ENCODE results near the gene NKTR.

The NKTR gene

DNA sequence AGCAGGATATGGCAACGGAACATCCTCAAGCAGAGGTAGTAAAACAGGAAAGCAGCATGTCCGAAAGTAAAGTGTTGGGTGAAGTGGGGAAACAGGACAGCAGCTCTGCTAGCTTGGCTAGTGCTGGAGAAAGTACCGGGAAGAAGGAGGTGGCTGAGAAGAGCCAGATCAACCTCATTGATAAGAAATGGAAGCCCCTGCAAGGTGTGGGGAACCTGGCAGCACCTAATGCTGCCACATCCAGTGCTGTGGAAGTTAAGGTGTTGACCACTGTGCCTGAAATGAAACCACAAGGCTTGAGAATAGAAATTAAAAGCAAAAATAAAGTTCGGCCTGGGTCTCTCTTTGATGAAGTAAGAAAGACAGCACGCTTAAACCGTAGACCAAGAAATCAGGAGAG, 38.7 kb downstream of the NKTR start:
- no peak overlapping the region for H3K27ac ChIP-seq
- no peak for TF ChIP-seq ZFX (IDR thresholded peaks at IDR 0.05; ENCODE audit: borderline replicate concordance)
- no peak for TF ChIP-seq CTCF (IDR thresholded peaks at IDR 0.05)

DNA sequence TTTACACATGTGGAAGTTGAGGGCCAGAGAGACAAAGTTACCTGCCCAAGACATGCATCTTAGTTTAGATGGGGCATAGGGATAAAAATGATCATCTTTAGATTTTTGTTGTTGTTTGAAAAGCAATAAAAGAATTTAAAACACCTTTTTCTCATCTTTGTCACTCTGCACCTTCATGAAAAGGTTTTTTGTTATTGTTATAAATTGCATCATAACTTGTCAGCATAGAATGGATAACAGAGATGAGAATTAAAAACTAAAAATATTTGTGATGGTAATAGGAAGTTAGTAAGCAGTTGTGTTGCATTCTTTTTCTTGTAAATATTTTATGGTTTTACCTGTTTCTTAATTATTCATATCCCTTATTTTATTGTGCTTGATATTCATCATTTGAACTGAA, 39.6 kb downstream of the NKTR start:
- no peak overlapping the region for H3K27ac ChIP-seq
- TF ChIP-seq CTCF (IDR thresholded peaks at IDR 0.05) (no peak), ZFX (IDR thresholded peaks at IDR 0.05; ENCODE audit: borderline replicate concordance) (no peak)

DNA sequence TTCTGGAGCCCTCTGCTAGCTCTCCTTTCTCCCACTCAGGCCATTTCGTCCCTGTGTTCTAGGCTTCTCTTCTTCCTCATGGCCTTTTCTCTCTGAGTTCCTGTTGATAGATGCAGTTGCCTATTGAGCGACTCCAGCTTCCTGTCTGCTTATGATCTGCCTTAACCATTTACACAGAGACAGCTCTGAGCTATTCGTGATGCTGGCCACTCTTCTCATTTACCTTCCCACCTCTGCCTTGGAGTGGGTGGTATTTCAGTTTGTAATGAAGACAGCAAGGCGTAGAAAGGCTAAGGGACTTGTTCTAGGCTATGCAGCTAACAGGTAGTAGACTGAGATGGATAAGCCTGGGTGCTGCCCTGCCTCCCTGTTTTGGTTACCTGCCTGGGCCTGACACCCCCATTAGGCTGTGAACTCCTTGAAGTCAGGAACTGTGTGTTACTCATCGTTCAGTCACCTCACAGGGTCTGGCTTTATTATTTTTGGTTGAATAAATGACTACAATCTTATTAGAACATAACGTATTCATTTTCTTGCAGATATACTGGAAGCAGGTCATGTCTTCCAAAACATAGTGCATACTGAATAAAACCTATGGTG, 40.4 kb downstream of the NKTR start:
- no peak for TF ChIP-seq CTCF (IDR thresholded peaks at IDR 0.05)
- TF ChIP-seq ZFX (IDR thresholded peaks at IDR 0.05; ENCODE audit: borderline replicate concordance), result no peak
- H3K27ac ChIP-seq, result no peak overlapping the region

DNA sequence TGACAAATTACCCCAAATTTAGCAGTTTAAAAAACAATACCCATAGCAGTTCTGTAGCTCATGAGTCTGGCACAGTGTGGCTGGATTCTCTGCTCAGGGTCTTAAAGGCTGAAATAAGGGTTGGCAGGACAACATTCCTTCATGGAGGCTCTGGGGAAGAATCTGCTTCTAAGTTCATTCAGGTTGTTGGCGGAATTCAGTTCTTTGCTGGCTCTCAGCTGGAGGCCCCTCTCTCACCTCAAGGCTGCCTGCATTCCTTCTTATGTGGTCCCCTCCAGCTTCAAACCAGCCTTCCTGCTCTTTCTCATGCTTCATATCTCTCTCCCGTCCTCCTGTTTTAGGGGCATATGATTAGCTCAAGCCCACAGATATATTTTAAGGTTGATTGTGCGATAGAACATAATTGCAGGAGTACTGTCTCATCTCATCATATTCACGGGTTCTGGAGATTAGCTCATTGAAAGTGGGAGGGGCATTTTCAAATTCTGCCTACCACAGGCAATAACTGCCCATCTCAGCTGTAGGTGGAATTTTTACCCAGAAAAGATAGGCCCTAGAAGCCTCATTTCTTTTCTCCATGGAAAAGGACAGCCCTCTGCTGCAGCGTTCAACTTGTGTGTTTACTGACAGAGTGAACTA, 47.5 kb downstream of the NKTR start:
- no peak overlapping the region for H3K27ac ChIP-seq
- TF ChIP-seq ZFX (IDR thresholded peaks at IDR 0.05; ENCODE audit: borderline replicate concordance) (no peak), CTCF (IDR thresholded peaks at IDR 0.05) (no peak)

DNA sequence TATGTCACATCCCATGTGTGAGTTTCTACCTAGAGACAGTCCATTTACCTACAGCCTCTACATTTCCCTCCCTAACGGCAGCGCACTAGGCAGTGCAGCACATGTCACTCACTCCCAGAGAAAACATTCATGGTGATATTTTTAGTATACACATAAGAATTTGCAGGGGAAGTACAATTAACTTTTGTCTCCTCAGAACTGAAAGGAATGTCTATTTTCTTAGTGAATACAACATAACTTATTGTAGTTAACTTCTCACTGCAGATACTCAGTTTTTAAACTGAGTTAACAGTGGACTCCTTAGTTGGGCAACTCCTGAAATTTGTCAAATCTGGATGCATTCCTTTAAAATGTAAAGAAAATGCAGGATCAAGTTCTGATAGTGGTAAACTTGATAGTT, 48.5 kb downstream of the NKTR start:
- H3K27ac ChIP-seq, result no peak overlapping the region
- TF ChIP-seq ZFX (IDR thresholded peaks at IDR 0.05; ENCODE audit: borderline replicate concordance) (no peak), CTCF (IDR thresholded peaks at IDR 0.05) (no peak)

DNA sequence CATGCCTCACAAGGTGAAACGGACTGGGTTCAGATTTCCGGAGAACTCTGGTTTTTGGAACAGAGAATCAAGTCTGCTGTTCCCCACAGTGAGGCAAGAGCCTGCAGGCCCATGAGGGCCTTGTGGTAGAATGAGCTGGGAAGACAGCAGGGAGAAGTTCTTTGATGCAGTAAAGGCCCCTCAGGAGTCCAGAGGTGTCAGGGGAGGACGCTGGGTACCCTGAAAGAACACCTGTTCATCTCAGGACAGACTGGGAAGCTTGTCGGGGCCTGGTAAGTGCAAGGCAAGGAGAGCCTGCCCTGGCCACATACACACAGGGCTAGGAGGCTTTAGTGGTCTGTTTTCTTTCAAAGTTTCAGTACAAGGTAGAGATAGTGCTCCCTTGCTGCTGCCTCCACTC, 49.3 kb downstream of the NKTR start:
- no peak overlapping the region for H3K27ac ChIP-seq
- TF ChIP-seq CTCF (IDR thresholded peaks at IDR 0.05) (no peak), ZFX (IDR thresholded peaks at IDR 0.05; ENCODE audit: borderline replicate concordance) (no peak)

- H3K27ac ChIP-seq, result no peak overlapping the region
Measured at GRCh38 chr3:42651248-42652091, 51.0 kb downstream of the NKTR start.

More at GRCh38 chr3:42651248-42652091, 51.0 kb downstream of the NKTR start:
- TF ChIP-seq ZFX (IDR thresholded peaks at IDR 0.05; ENCODE audit: borderline replicate concordance) (no peak), CTCF (IDR thresholded peaks at IDR 0.05) (no peak)
